Smooth muscle cell (in vitro differentiated cells): Measurements from ENCODE around the gene INTS1. TPM values are rescaled to one million over a fixed set of nuclear protein-coding genes. Genes with fewer than 3 reads are reported as not detected.

Experiments used
- DNase-seq: peaks from one replicate; lab custom pipeline; 2025; ENCODE audit not compliant: unreplicated experiment; lab: John Stamatoyannopoulos, UW
- H2AFZ ChIP-seq: fragments of 200-600 bp; sonication (generic); 2 replicates; pipeline ENCODE4 v1.6.0; 2016; ENCODE audit warnings: antibody characterized with exemption, low read depth, mild to moderate bottlenecking
- H3F3A ChIP-seq: fragments of 200-600 bp; sonication (generic); 2 replicates; pipeline ENCODE4 v1.6.0; 2017; ENCODE audit warnings: antibody characterized with exemption, low read depth
- H3K27ac ChIP-seq: fragments of 200-600 bp; sonication (generic); 2 replicates; pipeline ENCODE4 v1.5.1; 2016; ENCODE audit warnings: low read depth, mild to moderate bottlenecking
- H3K27me3 ChIP-seq: fragments of 200-600 bp; sonication (generic); 2 replicates; pipeline ENCODE4 v1.6.1; 2016; ENCODE audit warnings: low read depth, mild to moderate bottlenecking
- H3K36me3 ChIP-seq: fragments of 200-600 bp; sonication (generic); 2 replicates; pipeline ENCODE4 v1.5.1; 2016; ENCODE audit warnings: low read depth
- H3K4me1 ChIP-seq: fragments of 200-600 bp; sonication (generic); 2 replicates; pipeline ENCODE4 v1.5.1; 2016; ENCODE audit warnings: low read depth
- H3K4me2 ChIP-seq: fragments of 200-600 bp; sonication (generic); 2 replicates; pipeline ENCODE4 v1.6.0; 2016; ENCODE audit warnings: mild to moderate bottlenecking
- H3K4me3 ChIP-seq: fragments of 200-600 bp; sonication (generic); 2 replicates; pipeline ENCODE4 v1.5.1; 2016; ENCODE audit warnings: mild to moderate bottlenecking
- H3K79me2 ChIP-seq: fragments of 200-600 bp; sonication (generic); 2 replicates; pipeline ENCODE4 v1.6.0; 2016; ENCODE audit warnings: low read depth, mild to moderate bottlenecking
- H3K9ac ChIP-seq: fragments of 200-600 bp; sonication (generic); 2 replicates; pipeline ENCODE4 v1.6.0; 2016; ENCODE audit warnings: low read depth
- H3K9me3 ChIP-seq: fragments of 200-600 bp; sonication (generic); replicated peaks from 2 replicates; pipeline ENCODE4 v1.5.1; 2016; ENCODE audit warnings: low read depth
- H4K20me1 ChIP-seq: fragments of 200-600 bp; sonication (generic); 2 replicates; pipeline ENCODE4 v1.6.0; 2016; ENCODE audit warnings: low read depth
- CTCF ChIP-seq: fragments of 200-600 bp; sonication (generic); IDR thresholded peaks from 2 replicates; pipeline ENCODE4 v1.5.1; 2017; ENCODE audit warnings: borderline replicate concordance, mild to moderate bottlenecking, antibody characterized with exemption; ENCODE audit not compliant: insufficient read depth, poor library complexity, severe bottlenecking
- WGBS: methylation state at CpG from one replicate; pipeline ENCODE4 v1.1.7; 2016; ENCODE audit warnings: low lambda C conversion rate; 5-methylcytosine and 5-hydroxymethylcytosine counted together
- polyA plus RNA-seq: library from polyadenylated mRNA; unstranded; fragments of >200 nt; fragmentation: Nextera tagmentation; extraction: Ambion mirVana; gene quantifications from 2 replicates; pipeline ENCODE4 v1.2.1, GENCODE V29; 2016
- total RNA-seq: library from RNA; depleted of rRNA; stranded (reverse); fragments of >200 nt; gene quantifications from 2 replicates; pipeline ENCODE4 v1.2.3, GENCODE V29; 2014

INTS1 gene
- total and polyA plus RNA-seq, 2 experiments from 2014 or later: 18.2 to 51.2 TPM

GRCh38 chr7:1483536-1484505, 20.4 kb downstream of the INTS1 start:
- Histone ChIP-seq H3K79me2 (no peaks in the 10 kb centered on the region), H3K4me1 (no peaks in the 10 kb centered on the region), H3K36me3 (no peaks in the 10 kb centered on the region), H3K9ac (no peak overlapping the region), H3K4me2 (no peak overlapping the region), H3K27ac (no peak overlapping the region), H2AFZ (no peak overlapping the region), H3K9me3 (no peaks in the 10 kb centered on the region), H3K27me3 (no peaks in the 10 kb centered on the region), H3K4me3 (no peak overlapping the region), H3F3A (no peaks in the 10 kb centered on the region), H4K20me1 (no peaks in the 10 kb centered on the region)
- no peak for DNase-seq
- no peak for TF ChIP-seq CTCF
- 99% methylated on average over 64 of the region's 65 CpGs for WGBS

GRCh38 chr7:1483079-1483478, 21.1 kb downstream of the INTS1 start:
- H3K4me2 ChIP-seq: no peak overlapping the region
- H3K27me3 ChIP-seq: no peaks in the 10 kb centered on the region
- H3K27ac ChIP-seq: no peak overlapping the region
- TF ChIP-seq CTCF: no peak
- H3K9ac ChIP-seq: no peak overlapping the region
- H3K36me3 ChIP-seq: no peaks in the 10 kb centered on the region
- H3K9me3 ChIP-seq: no peaks in the 10 kb centered on the region
- H3K79me2 ChIP-seq: no peaks in the 10 kb centered on the region
- DNase-seq: no peak
- no peaks in the 10 kb centered on the region for H3F3A ChIP-seq
- H3K4me1 ChIP-seq: no peaks in the 10 kb centered on the region
- WGBS: 94% methylated on average over 22 of the region's 22 CpGs
- no peak overlapping the region for H2AFZ ChIP-seq
- no peak overlapping the region for H3K4me3 ChIP-seq
- no peaks in the 10 kb centered on the region for H4K20me1 ChIP-seq

- H3K36me3 ChIP-seq: no peaks in the 10 kb centered on the region
- TF ChIP-seq CTCF: no peak
- 99% methylated on average over 18 of the region's 20 CpGs for WGBS
Measured at GRCh38 chr7:1481300-1481699, 22.9 kb downstream of the INTS1 start.

More at GRCh38 chr7:1481300-1481699, 22.9 kb downstream of the INTS1 start:
- Histone ChIP-seq H2AFZ (no peak overlapping the region), H3K4me3 (no peak overlapping the region), H3K27ac (no peak overlapping the region), H3K4me2 (no peak overlapping the region), H3F3A (no peaks in the 10 kb centered on the region), H3K79me2 (no peaks in the 10 kb centered on the region), H3K27me3 (no peaks in the 10 kb centered on the region), H3K4me1 (no peaks in the 10 kb centered on the region), H4K20me1 (no peaks in the 10 kb centered on the region), H3K9me3 (no peaks in the 10 kb centered on the region), H3K9ac (no peak overlapping the region)
- no peak for DNase-seq
